ENCODE measurements around the gene HORMAD2. TPM values are rescaled to one million over a fixed set of nuclear protein-coding genes. Genes with fewer than 3 reads are reported as not detected.

HORMAD2 gene
- total RNA-seq, 1 donor from 2014 or later: not detected

DNA sequence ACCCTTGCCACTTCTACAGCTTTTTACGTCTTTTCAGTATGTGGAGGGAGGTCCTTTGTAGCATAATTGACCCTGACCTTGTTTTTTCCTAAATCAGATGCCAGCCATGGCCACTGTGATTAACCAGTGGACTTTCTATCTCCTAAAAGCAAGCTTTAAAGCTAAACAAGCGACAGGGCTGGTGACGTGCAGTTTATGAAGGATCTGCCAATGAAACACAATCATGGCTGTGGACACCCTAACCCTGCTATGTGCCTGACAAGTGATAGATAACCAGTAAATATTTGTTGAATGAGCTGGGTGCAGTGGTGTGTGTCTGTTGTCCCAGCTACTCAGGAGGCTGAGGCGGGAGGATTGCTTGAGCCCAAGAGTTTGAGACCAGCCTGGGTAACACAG lies 102.1 kb downstream of the HORMAD2 start:
- DNase-seq (ENCODE audit: extremely low spot score, unreplicated experiment): no peak
- TF ChIP-seq, protein P1, sequence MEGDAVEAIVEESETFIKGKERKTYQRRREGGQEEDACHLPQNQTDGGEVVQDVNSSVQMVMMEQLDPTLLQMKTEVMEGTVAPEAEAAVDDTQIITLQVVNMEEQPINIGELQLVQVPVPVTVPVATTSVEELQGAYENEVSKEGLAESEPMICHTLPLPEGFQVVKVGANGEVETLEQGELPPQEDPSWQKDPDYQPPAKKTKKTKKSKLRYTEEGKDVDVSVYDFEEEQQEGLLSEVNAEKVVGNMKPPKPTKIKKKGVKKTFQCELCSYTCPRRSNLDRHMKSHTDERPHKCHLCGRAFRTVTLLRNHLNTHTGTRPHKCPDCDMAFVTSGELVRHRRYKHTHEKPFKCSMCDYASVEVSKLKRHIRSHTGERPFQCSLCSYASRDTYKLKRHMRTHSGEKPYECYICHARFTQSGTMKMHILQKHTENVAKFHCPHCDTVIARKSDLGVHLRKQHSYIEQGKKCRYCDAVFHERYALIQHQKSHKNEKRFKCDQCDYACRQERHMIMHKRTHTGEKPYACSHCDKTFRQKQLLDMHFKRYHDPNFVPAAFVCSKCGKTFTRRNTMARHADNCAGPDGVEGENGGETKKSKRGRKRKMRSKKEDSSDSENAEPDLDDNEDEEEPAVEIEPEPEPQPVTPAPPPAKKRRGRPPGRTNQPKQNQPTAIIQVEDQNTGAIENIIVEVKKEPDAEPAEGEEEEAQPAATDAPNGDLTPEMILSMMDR (conservative IDR thresholded peaks at IDR 0.05): no peak
- Mint-ChIP-seq H3K36me3 (no peaks in the 10 kb centered on the region), H3K27ac (no peak overlapping the region), H3K4me1 (ENCODE audit: unreplicated experiment) (peaks cover 12% of the 10 kb centered on the region), H3K4me3 (no peak overlapping the region), H3K9me3 (no peaks in the 10 kb centered on the region), H3K27me3 (peaks cover 4% of the 10 kb centered on the region)

DNA sequence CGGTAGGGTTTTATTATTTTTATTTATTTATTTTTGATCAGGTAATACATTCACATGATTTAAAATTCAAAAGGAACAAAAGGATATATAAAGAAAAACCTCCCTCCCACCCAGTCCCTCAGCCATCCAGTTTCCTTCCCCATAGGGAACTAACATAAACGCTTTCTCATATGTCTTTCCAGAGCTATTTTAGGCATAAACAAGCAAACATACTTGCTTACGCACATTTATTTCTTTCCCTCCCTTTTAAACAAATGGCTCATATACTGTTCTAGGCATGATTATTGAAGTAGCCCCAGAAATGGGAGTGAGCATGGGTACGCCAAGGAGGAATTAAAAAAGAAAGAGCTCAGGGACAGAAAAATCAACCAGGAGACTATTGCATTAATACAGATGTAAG lies 102.6 kb downstream of the HORMAD2 start:
- peaks cover 12% of the 10 kb centered on the region for H3K4me1 Mint-ChIP-seq (ENCODE audit: unreplicated experiment)
- peaks cover 4% of the 10 kb centered on the region for H3K27me3 Mint-ChIP-seq
- DNase-seq (ENCODE audit: extremely low spot score, unreplicated experiment): no peak
- no peak overlapping the region for H3K27ac Mint-ChIP-seq
- no peak overlapping the region for H3K4me3 Mint-ChIP-seq
- H3K36me3 Mint-ChIP-seq: no peaks in the 10 kb centered on the region
- H3K9me3 Mint-ChIP-seq: no peaks in the 10 kb centered on the region
- TF ChIP-seq, protein P1 (conservative IDR thresholded peaks at IDR 0.05): no peak

DNA sequence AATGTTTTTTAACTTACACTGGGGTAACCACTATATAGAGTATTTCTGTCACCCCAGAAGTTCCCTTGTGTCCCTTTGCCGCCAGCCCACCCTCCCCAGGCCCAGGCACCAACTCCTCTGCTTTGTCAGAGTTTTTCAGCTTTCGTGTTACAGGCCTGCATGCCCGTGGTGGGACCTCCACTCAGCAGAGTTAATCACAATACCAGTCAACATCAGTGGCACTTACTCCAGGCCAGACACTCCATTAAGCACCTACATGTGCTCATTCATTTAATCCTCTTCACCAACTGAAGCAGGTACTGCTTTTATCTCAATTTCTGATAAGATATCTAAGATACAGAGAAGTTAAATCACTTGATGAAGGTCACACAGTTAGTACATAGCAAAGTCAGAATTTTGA lies 103.0 kb downstream of the HORMAD2 start:
- no peak for DNase-seq (ENCODE audit: extremely low spot score, unreplicated experiment)
- Mint-ChIP-seq H3K4me1 (ENCODE audit: unreplicated experiment) (peaks cover 12% of the 10 kb centered on the region), H3K27me3 (peaks cover 4% of the 10 kb centered on the region), H3K9me3 (no peaks in the 10 kb centered on the region), H3K36me3 (no peaks in the 10 kb centered on the region), H3K4me3 (no peak overlapping the region), H3K27ac (no peak overlapping the region)
- TF ChIP-seq, protein P1 (conservative IDR thresholded peaks at IDR 0.05): no peak

DNA sequence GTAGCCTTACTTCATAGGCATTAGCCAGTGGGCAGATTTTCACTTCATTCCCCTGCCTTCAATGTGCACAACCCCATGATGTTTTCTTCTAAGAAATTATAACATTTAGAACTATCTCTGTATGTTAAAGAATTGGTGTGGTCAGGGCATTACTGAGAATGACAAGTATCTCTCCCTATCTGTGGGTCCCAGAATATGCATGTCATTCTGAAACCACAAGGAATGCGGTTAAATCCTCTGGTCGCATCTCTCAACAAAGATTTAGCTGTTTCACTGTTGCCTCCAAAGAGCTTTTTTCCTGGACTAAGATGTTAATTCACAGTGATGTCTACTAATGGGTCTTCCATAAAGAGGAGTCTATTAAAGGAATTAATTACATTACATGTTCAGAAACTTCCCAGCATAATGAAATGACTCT lies 103.6 kb downstream of the HORMAD2 start:
- Mint-ChIP-seq H3K9me3 (no peaks in the 10 kb centered on the region), H3K4me1 (ENCODE audit: unreplicated experiment) (peaks cover 12% of the 10 kb centered on the region), H3K36me3 (no peaks in the 10 kb centered on the region), H3K4me3 (no peak overlapping the region), H3K27ac (no peak overlapping the region), H3K27me3 (peaks cover 4% of the 10 kb centered on the region)
- TF ChIP-seq, protein P1 (conservative IDR thresholded peaks at IDR 0.05): no peak
- no peak for DNase-seq (ENCODE audit: extremely low spot score, unreplicated experiment)

DNA sequence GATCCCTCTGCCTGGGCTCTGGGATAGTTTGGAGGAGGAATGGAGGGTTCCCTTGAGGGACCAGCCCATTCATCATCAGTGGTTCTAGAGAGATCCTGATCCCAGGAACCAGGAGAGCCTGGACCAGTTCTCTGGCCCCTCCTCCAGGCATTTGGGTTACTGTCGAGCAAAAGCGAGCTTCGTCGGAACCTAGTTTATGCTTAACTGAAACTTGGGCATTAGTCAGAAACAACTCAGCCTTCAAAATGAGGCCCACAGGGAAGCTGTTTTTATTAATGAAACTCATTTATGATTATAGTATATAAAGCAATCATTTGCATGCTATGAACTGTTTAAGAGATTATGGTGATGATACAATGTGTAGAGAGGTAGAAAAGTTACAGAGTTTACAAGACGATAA lies 104.9 kb downstream of the HORMAD2 start:
- no peak for DNase-seq (ENCODE audit: extremely low spot score, unreplicated experiment)
- Mint-ChIP-seq H3K4me1 (ENCODE audit: unreplicated experiment) (peaks cover 12% of the 10 kb centered on the region), H3K27me3 (peaks cover 5% of the 10 kb centered on the region), H3K9me3 (no peaks in the 10 kb centered on the region), H3K27ac (no peak overlapping the region), H3K4me3 (no peak overlapping the region), H3K36me3 (no peaks in the 10 kb centered on the region)
- TF ChIP-seq, protein P1 (conservative IDR thresholded peaks at IDR 0.05): no peak

DNA sequence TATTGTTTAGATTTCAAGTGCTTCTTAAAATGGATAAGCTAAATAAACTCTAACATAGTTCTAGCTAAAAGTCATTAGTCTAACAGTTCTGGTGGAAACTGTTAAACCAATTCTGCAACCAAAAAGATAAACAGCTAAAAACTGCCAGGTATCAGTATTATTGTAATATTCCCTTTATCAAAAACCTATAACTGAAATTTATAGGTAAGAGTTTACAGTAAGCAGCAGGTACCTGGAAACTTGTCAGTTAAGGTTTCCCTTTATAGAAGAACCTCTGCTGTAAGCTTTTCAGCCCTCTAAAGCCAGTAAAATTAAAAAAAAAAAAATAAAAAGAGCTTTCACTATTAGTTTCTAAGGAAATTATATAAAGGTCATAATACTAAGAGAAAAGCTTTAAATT lies 105.3 kb downstream of the HORMAD2 start:
- Mint-ChIP-seq H3K4me3 (no peak overlapping the region), H3K9me3 (no peaks in the 10 kb centered on the region), H3K27me3 (peaks cover 9% of the 10 kb centered on the region), H3K36me3 (no peaks in the 10 kb centered on the region), H3K27ac (no peak overlapping the region), H3K4me1 (ENCODE audit: unreplicated experiment) (peaks cover 16% of the 10 kb centered on the region)
- no peak for DNase-seq (ENCODE audit: extremely low spot score, unreplicated experiment)
- TF ChIP-seq, protein P1 (conservative IDR thresholded peaks at IDR 0.05): no peak
